Gastroesophageal sphincter (tissue), 4 donors: ENCODE data around the gene YAP1. TPM values are rescaled to one million over a fixed set of nuclear protein-coding genes. Genes with fewer than 3 reads are reported as not detected.
A peak's percentile ranks its signal among the peaks of the same experiment; 100 is the strongest.

Experiments
- ATAC-seq: fragments of 150-250 bp; one replicate; pipeline ENCODE4 v1.9.1; 2016; ENCODE audit warnings: mild to moderate bottlenecking, moderate library complexity
- H3K27ac ChIP-seq, 4 donors: fragments of 200-600 bp; sonication (generic) in 3 of 4; 1 replicate in 3 of 4; 2 replicates in 1 of 4; pipeline ENCODE4 v1.5.1; 2016 to 2019
- H3K27me3 ChIP-seq: fragments of 200-600 bp; sonication (generic); one replicate; pipeline ENCODE4 v1.5.1; 2019
- H3K36me3 ChIP-seq, 2 donors: fragments of 200-600 bp; sonication (generic); one replicate each; pipeline ENCODE4 v1.5.1; 2019; ENCODE audit warnings: control low read depth in 1 of 2
- H3K4me1 ChIP-seq, 3 donors: fragments of 200-600 bp; sonication (generic); 1 replicate in 2 of 3; 2 replicates in 1 of 3; pipeline ENCODE4 v1.5.1; 2016 to 2019; ENCODE audit warnings: control low read depth in 2 of 3
- H3K4me3 ChIP-seq, 2 donors: fragments of 200-600 bp; sonication (generic); one replicate each; pipeline ENCODE4 v1.5.1; 2019; ENCODE audit warnings: mild to moderate bottlenecking in 1 of 2, moderate library complexity in 1 of 2
- H3K9me3 ChIP-seq, 3 donors: fragments of 200-600 bp; sonication (generic); one replicate each; pipeline ENCODE4 v1.5.1; 2017 to 2019; ENCODE audit warnings: control low read depth in 2 of 3
- CTCF ChIP-seq, 4 experiments: fragments of 200-600 bp in 2 of 4; fragments of 450-650 bp in 2 of 4; sonication (generic) in 1 of 4; IDR thresholded peaks; one replicate each; pipeline ENCODE4 v1.5.1; 2017 to 2019; ENCODE audit warnings: antibody characterized with exemption in 4 of 4, mild to moderate bottlenecking in 2 of 4, moderate library complexity in 2 of 4
- EP300 ChIP-seq: sonication (generic); formaldehyde crosslinking; IDR thresholded peaks from one replicate; pipeline ENCODE4 v1.6.1; 2017; ENCODE audit warnings: antibody characterized with exemption, mild to moderate bottlenecking
- POLR2A ChIP-seq, 2 donors: fragments of 450-650 bp; IDR thresholded peaks; one replicate each; pipeline ENCODE4 v1.6.1; 2017; ENCODE audit warnings: antibody characterized with exemption in 2 of 2, mild to moderate bottlenecking in 2 of 2, moderate library complexity in 1 of 2
- POLR2AphosphoS5 ChIP-seq: sonication (generic); formaldehyde crosslinking; IDR thresholded peaks from one replicate; pipeline ENCODE4 v1.6.1; 2017; ENCODE audit warnings: antibody characterized with exemption
- WGBS, 2 donors: methylation state at CpG; one replicate each; pipeline ENCODE4 v1.1.5; 2018; ENCODE audit warnings: low coverage in 1 of 2; 5-methylcytosine and 5-hydroxymethylcytosine counted together
- total RNA-seq, 4 donors: library from RNA; depleted of rRNA; stranded (reverse); fragments of >200 nt; gene quantifications; one replicate each; pipeline ENCODE4 v1.1.0, GENCODE V29; 2016

Gene YAP1
- total RNA-seq, 4 donors from 2014 or later: 192 to 323 (median 278) TPM

- no peaks in the 10 kb centered on the region for H3K36me3 ChIP-seq
- TF ChIP-seq POLR2AphosphoS5 (peak; percentile 42), CTCF (IDR thresholded peaks at IDR 0.05) (no peak)
- H3K4me3 ChIP-seq: no peak overlapping the region
- peak; percentile 60 for ATAC-seq
- WGBS, 2 donors: 23 to 41% methylated on average over 2 of the region's 2 CpGs
- no peaks in the 10 kb centered on the region for H3K27me3 ChIP-seq
- peaks cover 4 to 89% (median 24%) of the 10 kb centered on the region in 3 donors for H3K4me1 ChIP-seq
- no peak overlapping the region for H3K27ac ChIP-seq
- no peaks in the 10 kb centered on the region for H3K9me3 ChIP-seq
Observed at GRCh38 chr11:102157219-102157618, 47.0 kb downstream of the YAP1 start.

- Histone ChIP-seq H3K27me3 (no peaks in the 10 kb centered on the region), H3K4me3 (no peak overlapping the region), H3K9me3 (no peaks in the 10 kb centered on the region), H3K36me3 (peaks cover 0 to 10% of the 10 kb centered on the region in 2 donors), H3K4me1 (peaks cover 4 to 82% (median 21%) of the 10 kb centered on the region in 3 donors), H3K27ac (peak overlapping the region in 1 of 4 donors; percentile 1)
- TF ChIP-seq CTCF (IDR thresholded peaks at IDR 0.05) (no peak), POLR2AphosphoS5 (no peak)
- 66 to 68% methylated on average over 2 of the region's 2 CpGs for WGBS, 2 donors
- no peak for ATAC-seq
Observed at GRCh38 chr11:102158164-102158735, 48.0 kb downstream of the YAP1 start.

DNA sequence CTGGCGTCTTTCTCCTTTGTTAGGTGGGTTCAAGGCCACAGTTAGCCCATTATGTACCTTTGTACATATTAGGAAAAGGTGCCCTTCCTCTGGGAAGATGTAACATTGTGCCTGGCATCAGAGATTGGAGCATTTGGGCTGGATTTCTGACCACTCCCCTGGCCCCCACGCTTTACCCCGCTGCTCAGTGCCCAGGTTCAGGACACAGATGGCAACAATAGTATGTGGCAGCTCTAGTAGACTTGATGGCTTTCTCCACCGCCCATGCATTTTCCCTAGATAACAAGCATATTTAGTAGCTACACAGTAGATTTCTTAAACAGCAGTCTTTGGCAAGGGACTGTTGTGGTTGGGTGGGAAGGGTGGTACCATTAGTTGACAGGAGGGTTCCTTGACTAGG is 53.1 kb downstream of the YAP1 start:
- Histone ChIP-seq H3K9me3 (no peaks in the 10 kb centered on the region), H3K36me3 (peaks cover 0 to 14% of the 10 kb centered on the region in 2 donors), H3K27me3 (no peaks in the 10 kb centered on the region), H3K4me1 (peaks cover 0 to 51% (median 8%) of the 10 kb centered on the region in 3 donors), H3K27ac (no peak overlapping the region), H3K4me3 (no peak overlapping the region)
- no peak for TF ChIP-seq POLR2A (IDR thresholded peaks at IDR 0.05)
- TF ChIP-seq CTCF (IDR thresholded peaks at IDR 0.05): no peak
- no peak for TF ChIP-seq EP300
- TF ChIP-seq POLR2AphosphoS5: no peak
- 100% methylated on average over 1 of the region's 4 CpGs for WGBS, 2 donors
- no peak for ATAC-seq

GRCh38 chr11:102166175-102167064 is 56.2 kb downstream of the YAP1 start:
- TF ChIP-seq POLR2A (IDR thresholded peaks at IDR 0.05) (no peak), CTCF (IDR thresholded peaks at IDR 0.05) (no peak), EP300 (no peak), POLR2AphosphoS5 (no peak)
- Histone ChIP-seq H3K27ac (no peak overlapping the region), H3K9me3 (no peaks in the 10 kb centered on the region), H3K27me3 (no peaks in the 10 kb centered on the region), H3K36me3 (peaks cover 0 to 14% of the 10 kb centered on the region in 2 donors), H3K4me3 (no peak overlapping the region), H3K4me1 (peaks cover 0 to 55% (median 5%) of the 10 kb centered on the region in 3 donors)
- WGBS, 2 donors: 82 to 93% methylated on average over 6 of the region's 6 CpGs
- ATAC-seq: no peak

DNA sequence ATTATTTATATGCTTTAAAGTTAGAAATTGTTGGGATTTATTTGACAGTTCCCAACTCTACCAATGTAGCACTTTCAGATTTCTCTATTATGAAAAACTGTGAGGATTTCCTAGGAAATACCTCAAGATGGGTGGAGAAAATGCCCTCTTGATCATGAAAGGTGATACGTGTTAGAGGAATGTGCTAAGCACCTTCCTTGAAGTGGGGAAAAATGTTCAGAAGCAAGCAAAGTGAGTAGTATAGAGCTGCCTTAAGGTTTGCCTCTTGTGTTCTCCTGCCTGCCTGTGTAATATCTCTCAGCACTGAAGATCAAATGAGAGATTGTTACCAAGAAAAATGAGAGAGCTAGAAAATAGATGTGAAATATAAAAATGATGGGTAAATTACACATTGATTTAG is 58.2 kb downstream of the YAP1 start:
- peaks cover 3 to 59% (median 7%) of the 10 kb centered on the region in 3 donors for H3K4me1 ChIP-seq
- H3K36me3 ChIP-seq: peaks cover 0 to 1% of the 10 kb centered on the region in 2 donors
- no peak overlapping the region for H3K4me3 ChIP-seq
- no peak for TF ChIP-seq POLR2AphosphoS5
- TF ChIP-seq POLR2A (IDR thresholded peaks at IDR 0.05): no peak
- TF ChIP-seq EP300: no peak
- TF ChIP-seq CTCF (IDR thresholded peaks at IDR 0.05): no peak
- no peaks in the 10 kb centered on the region for H3K27me3 ChIP-seq
- ATAC-seq: no peak
- no peaks in the 10 kb centered on the region for H3K9me3 ChIP-seq
- H3K27ac ChIP-seq: no peak overlapping the region
- WGBS, 2 donors: 56 to 67% methylated on average over 1 of the region's 1 CpG
